GM18498 (cell line): ENCODE data around the gene CCDC148.
"Not testable (repeated sequence)": the region's sequence is repeated elsewhere in the genome, so short reads cannot be mapped to it uniquely, and the experiment has no call there.

Experiments used
- ATAC-seq: cut with Tn5 transposase; IDR thresholded peaks from one replicate; pipeline ENCODE4 v1.9.1; 2021; ENCODE audit warnings: mild to moderate bottlenecking, moderate library complexity; ENCODE audit not compliant: unreplicated experiment

The CCDC148 gene

DNA sequence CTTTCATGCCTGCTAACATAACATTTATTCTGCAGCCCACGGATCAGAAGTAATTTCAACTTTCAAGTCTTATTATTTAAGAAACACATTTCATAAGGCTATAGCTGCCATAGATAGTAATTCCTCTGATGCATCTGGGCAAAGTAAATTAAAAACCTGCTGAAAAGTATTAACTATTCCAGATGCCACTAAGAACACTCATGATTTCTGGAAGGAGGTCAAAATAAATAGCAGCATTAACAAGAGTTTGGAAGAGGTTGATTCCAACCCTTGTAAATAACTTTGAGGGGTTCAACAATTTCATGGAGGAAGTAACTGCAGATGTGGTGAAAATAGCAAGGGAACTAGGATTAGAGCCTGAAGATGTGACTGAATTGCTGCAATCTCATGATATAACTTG is 77.6 kb downstream of the CCDC148 start:
- ATAC-seq, result no peak

GRCh38 chr2:158366342-158366741 is 90.2 kb downstream of the CCDC148 start:
- ATAC-seq, result no peak

- no peak for ATAC-seq
These were observed 96.7 kb downstream of the CCDC148 start for GRCh38 chr2:158359846-158360245.

GRCh38 chr2:158357699-158358098 is 98.9 kb downstream of the CCDC148 start:
- no peak for ATAC-seq

- no peak for ATAC-seq
These were observed 99.4 kb downstream of the CCDC148 start for GRCh38 chr2:158357122-158357521.

DNA sequence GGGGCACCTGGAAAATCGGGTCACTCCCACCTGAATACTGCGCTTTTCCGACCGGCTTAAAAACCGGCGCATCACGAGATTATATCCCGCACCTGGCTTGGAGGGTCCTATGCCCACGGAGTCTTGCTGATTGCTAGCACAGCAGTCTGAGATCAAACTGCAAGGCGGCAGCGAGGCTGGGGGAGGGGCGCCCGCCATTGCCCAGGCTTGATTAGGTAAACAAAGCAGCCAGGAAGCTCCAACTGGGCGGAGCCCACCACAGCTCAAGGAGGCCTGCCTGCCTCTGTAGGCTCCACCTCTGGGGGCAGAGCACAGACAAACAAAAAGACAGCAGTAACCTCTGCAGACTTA is 105.1 kb downstream of the CCDC148 start:
- not testable (repeated sequence) for ATAC-seq

DNA sequence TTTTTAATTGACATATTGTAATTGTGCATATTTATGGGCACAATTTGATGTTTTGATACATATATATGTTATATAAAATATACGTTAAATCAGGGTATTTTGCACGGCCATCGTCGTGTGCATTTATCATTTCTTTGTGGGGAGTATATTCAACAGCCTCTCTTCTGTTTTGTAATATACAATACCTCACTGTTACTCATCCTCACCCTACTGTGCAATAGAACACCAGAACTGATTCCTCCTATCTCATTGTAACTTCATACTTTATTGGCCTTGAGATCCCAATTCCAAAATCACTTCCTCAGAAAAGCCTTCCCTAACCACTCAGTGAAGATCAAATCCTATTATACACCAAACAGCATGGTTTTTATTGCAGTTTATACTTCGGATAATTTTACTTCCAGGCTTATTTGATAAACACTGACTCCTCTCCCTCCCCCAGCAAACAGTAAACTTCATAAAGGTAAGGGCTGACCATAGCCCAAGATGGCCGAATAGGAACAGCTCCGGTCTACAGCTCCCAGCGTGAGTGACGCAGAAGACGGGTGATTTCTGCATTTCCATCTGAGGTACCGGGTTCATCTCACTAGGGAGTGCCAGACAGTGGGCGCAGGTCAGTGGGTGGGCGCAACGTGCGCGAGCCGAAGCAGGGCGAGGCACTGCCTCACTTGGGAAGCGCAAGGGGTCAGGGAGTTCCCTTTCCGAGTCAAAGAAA is 105.6 kb downstream of the CCDC148 start:
- ATAC-seq, result not testable (repeated sequence)

- no peak for ATAC-seq
These were observed 110.5 kb downstream of the CCDC148 start for GRCh38 chr2:158346032-158346431.

DNA sequence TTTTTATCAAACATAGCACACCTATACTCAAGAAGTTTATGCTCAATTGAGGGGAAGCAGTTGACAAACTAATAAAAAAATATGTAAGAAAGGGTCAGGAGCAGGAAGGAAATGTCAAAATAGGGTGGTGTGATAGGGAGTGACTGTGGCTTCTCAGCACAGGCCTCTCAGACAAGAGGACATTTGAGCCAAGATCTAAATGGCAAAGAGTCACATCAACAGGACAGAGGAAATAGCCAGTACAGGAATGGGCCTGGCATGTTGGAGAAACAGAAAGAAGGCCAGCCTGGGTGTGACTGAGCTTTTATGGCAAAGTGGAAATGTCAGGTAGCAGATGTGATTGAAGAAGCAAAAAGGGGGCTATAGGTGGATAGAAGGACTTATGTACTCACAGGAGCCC is 117.0 kb downstream of the CCDC148 start:
- no peak for ATAC-seq

DNA sequence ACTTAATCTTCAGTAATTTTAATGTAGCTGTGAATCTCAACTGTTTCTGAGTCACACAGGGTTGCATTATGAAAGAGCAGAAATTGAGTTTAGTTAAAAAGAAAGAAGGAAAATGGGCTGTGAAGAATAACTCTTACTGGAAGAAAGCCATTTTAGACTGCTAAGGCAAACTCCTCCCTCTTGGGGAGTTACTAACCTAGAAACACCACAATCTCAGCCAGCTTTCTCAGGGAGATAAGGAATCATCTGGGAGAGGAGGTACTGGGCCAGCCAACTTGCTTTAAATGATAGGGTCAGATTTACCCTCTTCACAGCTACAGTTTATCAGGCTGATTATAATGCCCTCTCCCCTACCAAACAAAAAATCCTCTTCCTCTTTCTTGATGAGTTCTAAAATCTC is 119.5 kb downstream of the CCDC148 start:
- no peak for ATAC-seq

DNA sequence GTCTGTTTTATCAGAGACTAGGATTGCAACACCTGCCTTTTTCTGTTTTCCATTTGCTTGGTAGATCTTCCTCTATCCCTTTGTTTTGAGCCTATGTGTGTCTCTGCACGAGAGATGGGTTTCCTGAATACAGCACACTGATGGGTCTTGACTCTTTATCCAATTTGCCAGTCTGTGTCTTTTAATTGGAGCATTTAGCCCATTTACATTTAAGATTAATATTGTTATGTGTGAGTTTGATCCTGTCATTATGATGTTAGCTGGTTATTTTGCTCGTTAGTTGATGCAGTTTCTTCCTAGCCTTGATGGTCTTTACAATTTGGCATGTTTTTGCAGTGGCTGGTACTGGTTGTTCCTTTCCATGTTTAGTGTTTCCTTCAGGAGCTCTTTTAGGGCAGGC is 124.8 kb downstream of the CCDC148 start:
- ATAC-seq, result not testable (repeated sequence)

DNA sequence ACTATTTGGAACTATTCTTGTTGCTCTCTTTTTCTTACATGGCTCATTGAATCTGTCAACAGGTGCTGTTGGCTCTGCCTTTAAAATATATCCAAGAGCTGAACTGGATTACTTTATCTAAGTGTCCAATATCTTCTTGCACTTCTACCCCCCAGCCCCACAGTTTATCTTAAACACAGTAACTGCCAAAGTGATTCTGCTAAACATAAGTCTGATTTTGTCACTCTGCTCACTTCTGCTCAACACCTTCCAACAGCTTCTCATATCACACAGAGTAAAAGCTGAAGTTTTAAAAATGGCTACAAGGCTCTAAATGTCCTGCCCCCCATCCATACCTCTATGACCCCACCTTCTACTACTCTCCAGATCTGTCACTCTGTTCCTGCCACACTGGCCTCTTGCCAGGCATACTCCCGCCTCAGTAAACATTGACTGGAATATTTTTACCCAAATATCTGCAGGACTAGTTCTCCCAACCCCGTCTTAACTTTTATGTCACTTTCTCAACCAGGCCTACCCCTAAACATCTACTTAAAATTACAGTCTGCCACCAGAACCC is 130.7 kb downstream of the CCDC148 start:
- ATAC-seq, result no peak

- ATAC-seq, result no peak
These were observed 131.3 kb downstream of the CCDC148 start for GRCh38 chr2:158325031-158325781.

DNA sequence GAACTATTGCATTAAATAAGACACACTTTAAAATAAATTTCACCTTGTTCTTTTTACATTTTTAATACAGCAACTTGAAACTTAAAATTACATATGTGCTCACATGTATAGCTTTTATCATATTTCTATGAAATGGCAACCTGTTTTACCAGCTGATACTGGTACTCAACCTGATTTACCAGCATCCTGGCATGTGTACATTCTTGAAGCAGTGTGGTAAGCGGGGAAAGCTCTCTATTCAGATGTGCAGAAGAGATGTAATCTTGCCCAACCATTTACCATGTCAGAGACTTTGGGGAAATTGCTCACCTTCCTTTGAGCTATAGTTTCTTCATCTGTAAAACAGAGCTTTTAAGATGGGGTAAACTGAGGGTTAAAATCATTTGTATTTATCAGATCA is 133.2 kb downstream of the CCDC148 start:
- no peak for ATAC-seq

DNA sequence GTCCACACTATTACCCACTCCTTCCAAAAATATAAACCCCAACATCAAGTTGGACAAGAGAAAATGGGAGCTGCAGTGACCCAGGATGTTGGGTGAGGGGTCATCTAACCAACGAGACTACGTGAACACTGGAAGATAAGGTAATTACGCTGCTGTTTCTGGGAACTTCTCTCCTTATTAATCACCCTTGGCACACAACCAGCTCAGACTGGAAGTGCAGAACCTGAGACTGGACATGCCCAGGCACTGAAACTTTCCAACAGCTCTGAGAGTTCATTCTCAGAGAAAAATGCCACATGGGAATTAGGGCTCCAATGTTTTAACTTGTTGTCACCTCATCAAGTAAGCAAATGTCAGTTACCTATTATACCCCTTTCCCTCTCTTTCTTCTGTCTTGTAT is 135.3 kb downstream of the CCDC148 start:
- no peak for ATAC-seq

GRCh38 chr2:158319269-158319668 is 137.3 kb downstream of the CCDC148 start:
- no peak for ATAC-seq

DNA sequence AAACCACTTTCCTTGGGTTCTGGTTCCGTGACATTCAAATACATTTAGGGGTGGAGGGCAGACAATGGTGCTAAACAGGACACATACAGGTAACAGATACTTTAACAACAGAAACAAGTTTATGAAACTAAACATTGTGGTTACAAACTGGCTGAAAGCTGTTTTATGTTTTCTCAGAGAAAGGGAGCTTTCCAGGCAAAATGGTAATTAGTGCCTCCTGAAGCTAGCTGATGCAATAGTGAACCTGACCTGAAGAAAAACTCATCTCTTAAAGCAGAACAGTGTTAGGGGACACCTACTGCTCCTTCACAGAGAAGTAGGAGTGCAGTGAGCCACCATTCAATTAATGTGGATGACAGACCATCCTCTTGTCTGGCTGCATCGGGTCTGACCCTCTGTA is 138.9 kb downstream of the CCDC148 start:
- ATAC-seq, result peak; percentile 41

- ATAC-seq, result no peak
These were observed 140.6 kb downstream of the CCDC148 start for GRCh38 chr2:158315803-158316414.

- ATAC-seq, result no peak
These were observed 141.6 kb downstream of the CCDC148 start for GRCh38 chr2:158315000-158315399.

GRCh38 chr2:158313734-158314133 is 142.8 kb downstream of the CCDC148 start:
- no peak for ATAC-seq

- ATAC-seq, result no peak
These were observed 143.6 kb downstream of the CCDC148 start for GRCh38 chr2:158312981-158313380.

GRCh38 chr2:158310407-158310806 is 146.1 kb downstream of the CCDC148 start:
- not testable (repeated sequence) for ATAC-seq
